ENCODE data around the gene RIIAD1. TPM values are rescaled to one million over a fixed set of nuclear protein-coding genes. Genes with fewer than 3 reads are reported as not detected.
"Not testable (repeated sequence)": the region's sequence is repeated elsewhere in the genome, so short reads cannot be mapped to it uniquely, and the experiment has no call there.

Gene RIIAD1
- total RNA-seq, 4 donors from 2014 or later = not detected

GRCh38 chr1:151728151-151729054, 7.1 kb downstream of the RIIAD1 start:
- Histone ChIP-seq H3K4me1 (peaks cover 8 to 12% of the 10 kb centered on the region in 2 donors), H3K27ac (no peak overlapping the region), H3K27me3 (no peaks in the 10 kb centered on the region), H3K9me3 (no peaks in the 10 kb centered on the region), H3K4me3 (no peak overlapping the region), H3K36me3 (no peaks in the 10 kb centered on the region)
- ATAC-seq = no peak
- in situ Hi-C loops (cut with MboI; ENCODE audit: low sequenced_read_pairs in 4 of 4) (loop anchor here in 2 of 4 donors (25.0 kb wide), 1 partner anchor 291 kb away; no protein-coding TSS in a partner anchor), intact Hi-C loops (cut with DNase I; ENCODE audit: low total_unique reads) (no loop called here)
- DNase-seq = no peak
- no peak for TF ChIP-seq POLR2A (IDR thresholded peaks at IDR 0.05)
- TF ChIP-seq CTCF (IDR thresholded peaks at IDR 0.05 in 4 of 5, conservative IDR thresholded peaks at IDR 0.05 in 1 of 5) = no peak

- in situ Hi-C loops (cut with MboI; ENCODE audit: low sequenced_read_pairs in 4 of 4) (loop anchor here in 2 of 4 donors (25.0 kb wide), 1 partner anchor 292 kb away; no protein-coding TSS in a partner anchor), intact Hi-C loops (cut with DNase I; ENCODE audit: low total_unique reads) (no loop called here)
- no peaks in the 10 kb centered on the region for H3K9me3 ChIP-seq
- H3K27me3 ChIP-seq = no peaks in the 10 kb centered on the region
- H3K4me1 ChIP-seq = peaks cover 8 to 12% of the 10 kb centered on the region in 2 donors
- TF ChIP-seq POLR2A (IDR thresholded peaks at IDR 0.05) (no peak), CTCF (IDR thresholded peaks at IDR 0.05 in 4 of 5, conservative IDR thresholded peaks at IDR 0.05 in 1 of 5) (no peak)
- DNase-seq = no peak
- H3K36me3 ChIP-seq = no peaks in the 10 kb centered on the region
- H3K27ac ChIP-seq = no peak overlapping the region
- no peak overlapping the region for H3K4me3 ChIP-seq
- no peak for ATAC-seq
These were observed 8.0 kb downstream of the RIIAD1 start for GRCh38 chr1:151729157-151729965.

- DNase-seq = no peak
These were observed 8.6 kb downstream of the RIIAD1 start for GRCh38 chr1:151729966-151730291.

GRCh38 chr1:151733126-151733525, 11.8 kb downstream of the RIIAD1 start:
- Histone ChIP-seq H3K4me3 (no peak overlapping the region), H3K36me3 (no peaks in the 10 kb centered on the region), H3K9me3 (no peaks in the 10 kb centered on the region), H3K27me3 (no peaks in the 10 kb centered on the region), H3K4me1 (peaks cover 3 to 6% of the 10 kb centered on the region in 2 donors), H3K27ac (no peak overlapping the region)
- ATAC-seq = no peak
- no peak for DNase-seq
- in situ Hi-C loops (cut with MboI; ENCODE audit: low sequenced_read_pairs in 4 of 4) (loop anchor here (5.0 to 25.0 kb wide), 5 partner anchors 136 to 296 kb away; no protein-coding TSS in a partner anchor), intact Hi-C loops (cut with DNase I; ENCODE audit: low total_unique reads) (no loop called here)
- TF ChIP-seq POLR2A (IDR thresholded peaks at IDR 0.05) (no peak), CTCF (IDR thresholded peaks at IDR 0.05 in 4 of 5, conservative IDR thresholded peaks at IDR 0.05 in 1 of 5) (no peak)

More at GRCh38 chr1:151729966-151730291, 8.6 kb downstream of the RIIAD1 start:
- H3K4me3 ChIP-seq = no peak overlapping the region
- intact Hi-C loops (cut with DNase I; ENCODE audit: low total_unique reads) = no loop called here
- no peaks in the 10 kb centered on the region for H3K27me3 ChIP-seq
- H3K27ac ChIP-seq = no peak overlapping the region
- no peaks in the 10 kb centered on the region for H3K36me3 ChIP-seq
- TF ChIP-seq POLR2A (IDR thresholded peaks at IDR 0.05) = no peak
- no peak for TF ChIP-seq CTCF (IDR thresholded peaks at IDR 0.05 in 4 of 5, conservative IDR thresholded peaks at IDR 0.05 in 1 of 5)
- no peak for ATAC-seq
- H3K4me1 ChIP-seq = peaks cover 8 to 12% of the 10 kb centered on the region in 2 donors
- no peaks in the 10 kb centered on the region for H3K9me3 ChIP-seq
- in situ Hi-C loops (cut with MboI; ENCODE audit: low sequenced_read_pairs in 4 of 4) = loop anchor here (5.0 to 25.0 kb wide), 5 partner anchors 133 to 293 kb away; no protein-coding TSS in a partner anchor

- intact Hi-C loops (cut with DNase I; ENCODE audit: low total_unique reads) = loop anchor here (2.0 kb wide), 1 partner anchor 103 kb away; no protein-coding TSS in a partner anchor
- not testable (repeated sequence) for H3K9me3 ChIP-seq, H3K27ac ChIP-seq, DNase-seq, H3K36me3 ChIP-seq, H3K27me3 ChIP-seq, H3K4me1 ChIP-seq, ATAC-seq, H3K4me3 ChIP-seq
- in situ Hi-C loops (cut with MboI; ENCODE audit: low sequenced_read_pairs in 4 of 4) = loop anchor here (5.0 to 25.0 kb wide), 5 partner anchors 137 to 297 kb away; no protein-coding TSS in a partner anchor
These were observed 12.7 kb downstream of the RIIAD1 start for GRCh38 chr1:151733995-151734394.

Measured in gastrocnemius medialis (tissue), 4 donors.